Measurements from ENCODE around the gene MAP3K9.
A peak's percentile ranks its signal among the peaks of the same experiment; 100 is the strongest.
"Not testable (repeated sequence)": the region's sequence is repeated elsewhere in the genome, so short reads cannot be mapped to it uniquely, and the experiment has no call there.

The MAP3K9 gene

DNA sequence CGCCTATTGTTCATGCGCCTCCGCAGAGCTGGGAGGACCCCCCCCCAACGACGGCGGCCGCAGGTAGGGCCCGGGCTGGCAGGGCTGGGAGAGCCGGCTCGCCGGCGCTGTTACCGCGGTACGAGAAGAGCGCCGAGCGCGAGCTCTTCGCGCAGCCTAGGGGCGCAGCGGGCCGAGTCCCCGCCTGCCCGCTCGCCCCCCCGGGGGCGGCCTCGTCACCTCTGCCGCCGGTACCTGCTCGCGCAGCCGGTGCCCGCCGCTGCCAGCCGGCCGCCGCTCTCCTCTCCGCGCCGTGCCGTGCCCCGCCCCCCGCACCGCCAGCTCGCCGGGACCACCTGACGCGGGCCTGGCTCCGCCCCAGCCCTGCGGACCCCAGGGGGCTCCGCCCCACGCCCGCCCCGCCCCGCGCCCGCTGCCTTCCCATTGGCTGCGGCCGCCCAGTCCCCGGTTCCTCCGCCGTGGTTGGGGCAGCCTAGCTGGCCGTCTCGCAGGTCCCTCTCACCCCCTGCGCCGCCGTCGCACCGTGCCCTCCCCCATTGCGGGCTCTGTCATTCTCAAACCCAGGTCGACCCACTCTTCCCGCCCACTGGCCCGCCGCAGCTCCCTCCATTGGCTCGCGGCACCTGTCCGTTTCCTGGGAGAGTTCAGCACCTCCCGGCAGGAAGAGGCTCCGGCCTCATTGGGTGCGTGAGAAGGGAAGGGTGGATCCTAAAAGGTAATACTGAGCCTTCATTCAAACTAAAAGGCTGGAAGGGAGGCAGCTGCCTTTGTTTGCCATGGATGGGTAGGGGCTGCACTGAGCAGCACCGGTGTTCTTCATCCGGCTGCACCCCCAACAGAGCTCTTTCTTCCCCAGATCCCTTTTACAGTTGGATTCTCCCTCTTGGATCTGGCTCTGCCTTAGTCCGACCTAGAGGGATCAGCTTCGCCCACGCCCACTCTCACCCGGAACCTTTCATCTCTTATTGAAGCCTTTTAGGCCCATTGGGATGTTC lies at the start of gene MAP3K9:
MAP3K9 (minus strand) TSS at position 289 of the 995 bp plus-strand sequence. CDS start 342 bp downstream, outside the sequence.
- DNase-seq, result peak; percentile 90

DNA sequence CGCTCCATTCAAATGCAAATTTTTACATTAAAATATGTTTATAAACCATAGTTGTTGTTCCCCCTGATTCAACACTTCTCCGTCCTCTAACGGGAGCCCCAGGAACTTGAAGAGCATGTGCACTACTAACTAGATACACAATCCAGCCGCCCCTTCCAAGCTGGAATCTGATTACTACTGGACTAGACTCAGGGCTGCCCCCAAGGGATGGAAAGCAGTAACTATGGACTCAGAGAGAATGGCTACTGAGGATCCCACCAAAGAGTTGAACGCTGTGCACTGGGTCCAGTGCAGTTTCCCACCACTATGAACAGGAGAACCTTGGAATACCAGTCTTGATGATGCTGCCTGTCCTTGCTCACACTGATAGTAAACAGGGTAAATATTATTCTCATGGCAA lies 49.3 kb upstream of the MAP3K9 start:
- DNase-seq, result no peak

DNA sequence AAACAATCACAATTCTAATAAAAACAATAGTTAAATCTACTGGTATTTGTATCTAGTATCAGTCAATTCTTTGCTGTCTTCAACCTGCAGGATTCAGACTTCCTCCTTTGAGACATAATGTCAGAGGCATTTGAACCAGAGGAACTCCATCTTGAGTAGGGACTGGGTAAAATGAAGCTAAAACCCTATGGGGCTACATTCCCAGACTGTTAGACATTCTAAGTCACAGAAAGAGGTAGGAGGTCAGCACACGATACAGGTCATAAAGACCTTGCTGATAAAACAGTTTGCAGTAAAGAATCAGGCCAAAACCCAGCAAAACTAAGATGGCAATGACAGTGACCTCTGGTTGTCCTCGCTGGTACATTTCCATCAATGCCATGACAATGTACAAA lies 48.2 kb upstream of the MAP3K9 start:
- DNase-seq, result no peak

DNA sequence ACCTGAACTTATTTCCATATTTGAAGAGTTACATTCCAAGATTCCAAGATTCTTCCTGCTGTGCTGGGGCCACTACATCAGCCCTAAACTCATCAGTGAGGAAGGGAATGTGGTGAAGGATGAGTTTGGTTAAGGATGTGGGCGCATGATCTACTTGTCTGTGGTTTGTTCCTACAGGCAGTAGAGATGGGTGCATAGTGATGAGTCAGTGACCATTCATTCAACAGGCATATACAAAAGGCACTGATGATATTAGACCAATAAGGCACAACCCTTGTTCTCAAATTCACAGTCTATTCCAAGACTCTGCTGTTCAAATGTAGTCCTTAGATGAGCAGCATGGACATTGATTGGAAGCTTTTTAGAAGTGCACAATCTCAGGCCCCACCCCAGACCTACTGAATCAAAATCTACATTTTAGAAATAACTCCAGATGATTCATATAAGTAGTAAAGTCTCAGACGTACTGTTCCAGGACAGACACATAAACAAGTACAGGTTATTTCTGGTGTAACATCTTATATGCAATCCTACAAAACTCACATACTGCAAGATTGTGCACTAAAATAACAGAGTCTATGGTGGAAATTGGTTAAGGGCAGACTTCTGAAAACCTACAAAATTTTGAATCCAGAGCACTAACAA lies 47.7 kb upstream of the MAP3K9 start:
- DNase-seq, result no peak

DNA sequence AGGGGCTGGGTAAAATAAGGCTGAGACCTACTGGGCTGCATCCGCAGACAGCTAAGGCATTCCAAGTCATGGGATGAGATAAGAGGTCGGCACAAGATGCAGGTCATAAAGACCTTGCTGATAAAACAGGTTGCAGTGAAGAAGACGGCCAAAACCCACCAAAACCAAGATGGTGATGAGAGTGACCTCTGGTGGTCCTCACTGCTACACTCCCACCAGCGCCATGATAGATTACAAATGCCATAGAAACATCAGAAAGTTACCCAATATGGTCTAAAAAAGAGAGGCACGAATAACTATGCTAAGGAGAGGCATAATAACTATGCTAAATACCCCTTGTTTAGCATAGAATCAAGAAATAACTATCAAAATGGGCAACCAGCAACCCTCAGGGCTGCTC lies 46.2 kb upstream of the MAP3K9 start:
- no peak for DNase-seq

DNA sequence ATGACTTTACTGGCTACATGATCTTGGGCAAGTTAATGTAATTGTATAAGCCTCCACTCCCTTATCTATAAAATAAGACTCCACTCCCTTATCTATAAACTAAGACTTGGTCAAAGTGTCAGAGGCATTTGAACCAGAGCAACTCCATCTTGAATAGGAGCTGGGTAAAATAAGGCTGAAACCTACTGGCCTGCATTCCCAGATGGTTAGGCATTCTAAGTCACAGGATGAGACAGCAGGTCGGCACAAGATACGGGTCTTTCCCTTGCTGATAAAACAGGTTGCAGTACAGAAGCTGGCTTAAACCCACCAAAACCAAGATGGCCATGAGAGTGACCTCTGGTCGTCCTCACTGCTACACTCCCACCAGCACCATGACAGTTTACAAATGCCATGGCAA lies 44.3 kb upstream of the MAP3K9 start:
- DNase-seq, result not testable (repeated sequence)

DNA sequence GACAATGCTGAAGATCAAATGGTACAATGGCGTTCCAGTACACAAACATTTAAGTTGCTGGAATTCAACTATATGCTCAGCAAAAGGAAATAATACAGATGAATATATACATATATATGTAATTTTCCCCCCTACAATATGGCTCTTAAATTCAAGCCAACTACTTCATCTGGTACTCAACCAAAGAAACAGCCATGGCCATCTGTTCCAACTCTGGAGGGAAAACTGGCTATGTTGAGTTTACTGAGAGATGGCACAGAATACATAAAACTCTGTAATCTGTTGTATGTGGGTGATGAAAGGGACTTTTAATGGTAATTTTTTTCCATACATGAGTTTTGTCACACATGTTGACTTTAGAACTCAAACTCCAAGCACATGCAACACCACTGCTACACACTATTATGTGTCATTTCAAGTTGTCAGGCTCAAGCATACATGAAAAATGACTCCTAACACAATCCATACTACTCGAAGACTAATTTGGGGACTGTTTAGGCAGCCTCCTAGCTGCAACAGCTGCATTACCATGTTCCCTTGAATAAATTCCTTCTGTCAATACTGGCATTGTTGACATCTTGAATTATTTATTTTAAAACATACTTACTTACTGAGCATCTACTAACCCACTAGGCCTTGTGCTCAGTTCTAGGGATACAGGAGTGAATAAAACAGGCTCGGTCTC lies 38.2 kb upstream of the MAP3K9 start:
- DNase-seq, result no peak

DNA sequence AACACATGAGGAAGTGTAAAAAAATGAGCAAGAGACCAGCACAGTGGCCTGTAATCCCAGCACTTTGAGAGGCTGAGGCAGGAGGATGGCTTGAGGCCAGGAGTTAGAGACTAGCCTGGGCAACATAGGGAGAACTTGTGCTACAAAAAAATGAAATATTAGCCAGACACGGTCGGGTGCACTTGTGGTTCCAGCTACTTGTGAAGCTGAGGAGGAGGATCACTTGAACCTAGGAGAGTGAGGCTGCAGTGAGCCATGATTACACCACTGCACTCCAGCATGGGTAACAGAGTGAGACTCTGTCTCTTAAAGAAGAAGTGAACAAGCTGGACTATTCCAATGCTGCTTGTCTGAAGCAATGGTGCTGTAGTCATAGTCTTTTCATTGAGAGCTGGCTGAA lies 36.3 kb upstream of the MAP3K9 start:
- DNase-seq, result no peak

DNA sequence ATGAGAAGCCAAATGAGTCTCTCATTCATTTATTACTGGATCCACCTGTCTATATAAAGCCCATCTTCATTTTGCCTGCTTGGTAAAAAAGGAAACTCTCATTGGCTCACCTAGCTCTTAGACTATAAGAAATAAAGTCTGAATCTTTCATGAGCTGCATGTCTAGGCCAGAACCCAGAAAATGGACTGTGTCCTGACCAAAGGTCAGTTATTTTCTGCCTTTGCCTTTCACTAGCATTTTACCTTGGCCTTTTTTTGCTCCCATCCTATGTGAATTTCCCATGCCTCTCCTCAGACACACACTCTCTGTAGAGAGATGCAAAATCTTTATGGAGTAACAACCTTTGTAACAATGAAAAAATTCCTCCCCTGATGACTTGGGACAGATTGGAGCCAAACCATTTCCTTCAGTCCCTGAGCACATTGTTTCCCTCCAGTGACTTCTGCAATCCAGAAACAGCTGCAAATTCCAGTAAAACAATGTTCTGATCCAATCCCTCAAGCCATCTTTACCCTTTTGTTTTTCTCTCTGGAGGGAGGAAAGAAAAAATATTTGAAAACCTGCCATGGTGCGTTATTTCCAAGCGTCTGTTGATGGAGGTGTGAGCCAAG lies 33.6 kb upstream of the MAP3K9 start:
- DNase-seq, result no peak

DNA sequence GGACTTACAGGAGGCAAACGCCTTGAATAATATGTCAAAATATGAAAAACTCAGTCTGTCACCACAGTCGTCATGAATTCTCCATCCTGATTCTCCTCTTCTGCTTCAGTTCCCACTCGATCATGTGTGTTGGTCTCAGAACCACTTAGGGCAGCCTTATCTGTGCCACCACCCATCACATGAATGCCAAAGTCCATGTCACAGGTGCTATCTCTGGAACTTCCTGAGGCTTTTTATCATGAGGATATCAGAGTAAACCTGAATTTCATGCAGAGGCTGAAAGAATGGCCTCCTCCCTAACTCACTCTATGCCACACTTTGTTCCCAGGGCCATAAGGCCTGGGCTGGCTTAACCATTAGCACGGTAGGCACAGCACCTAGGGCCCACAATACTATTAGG lies 28.8 kb upstream of the MAP3K9 start:
- no peak for DNase-seq

DNA sequence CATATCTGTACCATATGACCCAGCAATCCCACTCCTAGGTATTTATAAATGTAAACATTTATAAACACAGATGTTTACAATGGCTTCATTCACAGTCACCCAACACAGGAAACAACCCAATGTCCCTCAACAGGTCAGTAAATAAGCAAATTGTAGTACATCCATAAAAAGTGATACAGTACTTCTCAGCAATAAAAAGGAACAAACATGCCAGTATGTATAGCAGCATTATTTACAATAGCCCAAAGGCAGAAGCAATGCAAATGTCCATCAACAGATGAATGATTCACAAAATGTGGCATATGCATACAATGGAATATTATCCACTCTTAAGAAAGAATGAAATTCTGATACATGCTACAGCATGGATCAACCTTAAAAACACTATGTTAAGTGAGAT lies 27.6 kb upstream of the MAP3K9 start:
- no peak for DNase-seq

DNA sequence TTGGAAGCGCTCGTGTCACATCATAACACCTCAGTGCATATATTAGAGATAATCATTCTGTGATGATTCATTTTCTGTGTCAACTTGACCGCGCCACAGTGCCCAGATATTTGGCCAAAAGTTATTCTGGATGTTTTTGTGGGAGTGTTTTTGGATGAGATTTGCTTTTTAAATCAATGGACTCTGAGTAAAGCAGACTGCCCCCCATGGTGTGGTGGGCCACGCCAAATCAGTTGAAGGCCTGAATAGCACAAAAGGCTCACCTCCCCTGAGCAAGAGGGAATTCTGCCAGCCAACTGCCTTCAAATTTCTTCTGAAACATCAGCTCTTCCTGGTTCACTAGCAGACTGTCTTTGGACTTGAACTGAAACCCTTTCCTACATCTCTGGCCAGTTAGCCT lies 24.6 kb upstream of the MAP3K9 start:
- DNase-seq, result no peak

DNA sequence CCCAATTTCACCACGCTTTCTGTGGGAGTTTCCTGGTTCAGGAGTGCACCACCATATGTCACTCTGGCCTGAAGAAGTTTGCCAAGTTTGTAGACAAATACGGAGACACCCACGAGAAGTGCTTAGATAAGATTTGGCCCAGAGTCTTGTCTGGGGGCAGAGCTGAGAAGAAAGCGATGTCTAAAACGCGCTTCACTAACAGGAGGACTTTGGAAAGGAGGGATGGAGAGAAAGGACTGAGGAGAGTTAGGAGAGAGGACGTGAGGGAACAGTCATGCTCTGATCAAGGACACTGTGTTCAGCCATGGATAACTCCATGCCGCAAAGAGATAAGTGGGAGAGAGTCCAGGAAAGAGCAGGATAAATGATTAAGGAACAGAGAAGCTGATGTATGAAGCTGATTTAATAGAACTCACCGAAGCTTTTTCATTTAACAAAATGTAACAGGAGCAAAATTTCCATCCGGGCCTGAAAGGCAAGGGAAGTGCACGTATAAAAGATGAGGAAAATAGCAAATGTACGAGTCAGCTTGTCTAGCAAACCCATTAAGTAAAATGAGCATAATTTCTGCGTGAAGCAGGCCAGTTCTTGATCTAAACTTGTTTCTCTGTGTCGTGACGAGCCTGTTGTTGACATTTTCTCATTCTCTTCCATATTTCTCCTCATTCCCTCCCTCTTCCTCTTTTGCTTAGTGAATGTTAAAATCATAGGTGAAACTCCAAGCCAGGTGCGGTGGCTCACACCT lies 23.4 kb upstream of the MAP3K9 start:
- no peak for DNase-seq

DNA sequence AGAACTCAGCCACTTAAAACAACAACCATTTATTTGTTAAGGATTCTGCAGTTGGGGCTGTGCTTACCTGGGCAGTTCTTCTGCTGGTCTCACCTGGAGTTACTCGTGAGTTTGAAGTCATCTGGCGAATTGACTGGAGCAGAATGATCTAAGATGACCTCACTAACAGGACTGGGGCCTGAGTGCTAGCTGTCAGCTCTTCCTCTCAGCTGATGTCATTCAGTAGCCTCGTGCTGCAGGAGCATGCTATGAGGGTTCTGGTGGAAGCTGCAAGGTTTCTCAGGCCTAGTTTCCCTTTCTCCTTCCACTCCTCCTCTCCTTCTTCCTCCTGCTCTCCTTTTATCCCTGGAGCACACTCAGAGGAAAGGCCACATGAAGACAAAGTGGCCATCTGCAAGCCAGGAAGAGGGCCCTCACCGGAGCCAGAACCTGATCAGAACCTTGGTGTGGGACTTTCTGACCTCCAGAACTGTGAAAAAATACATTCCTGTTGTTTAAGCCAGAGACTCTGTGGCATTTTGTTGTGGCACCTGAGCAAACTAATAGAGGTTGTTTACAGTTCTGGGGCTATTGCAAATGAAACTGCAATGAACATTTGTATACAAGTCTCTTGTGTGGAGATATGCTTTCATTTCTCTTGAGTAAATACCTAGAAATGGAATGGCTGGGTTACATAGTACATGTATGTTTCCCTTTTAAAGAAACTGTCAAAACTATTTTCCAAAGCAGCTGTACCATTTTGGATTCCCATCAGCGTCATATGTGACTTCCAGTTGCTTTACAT lies 21.9 kb upstream of the MAP3K9 start:
- DNase-seq, result no peak

DNA sequence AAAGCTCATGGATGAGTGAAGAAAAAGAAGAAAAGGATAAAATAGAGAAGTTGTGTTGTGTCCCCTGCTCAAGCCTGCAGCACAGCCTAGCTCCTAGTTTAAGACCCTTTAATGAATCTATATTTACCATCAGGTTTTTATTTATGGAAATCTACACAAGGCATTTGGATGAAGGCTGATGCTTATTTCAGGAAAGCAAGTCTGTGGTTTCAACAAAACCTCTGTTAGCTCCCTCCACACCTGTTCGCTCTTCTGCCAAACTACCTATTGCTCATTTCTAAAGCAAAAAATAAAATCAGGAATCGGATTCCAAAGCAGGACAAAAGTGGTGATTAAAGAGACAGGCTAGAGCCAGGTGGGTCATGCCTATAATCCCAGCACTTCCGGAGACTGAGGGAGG lies 18.9 kb upstream of the MAP3K9 start:
- DNase-seq, result no peak

DNA sequence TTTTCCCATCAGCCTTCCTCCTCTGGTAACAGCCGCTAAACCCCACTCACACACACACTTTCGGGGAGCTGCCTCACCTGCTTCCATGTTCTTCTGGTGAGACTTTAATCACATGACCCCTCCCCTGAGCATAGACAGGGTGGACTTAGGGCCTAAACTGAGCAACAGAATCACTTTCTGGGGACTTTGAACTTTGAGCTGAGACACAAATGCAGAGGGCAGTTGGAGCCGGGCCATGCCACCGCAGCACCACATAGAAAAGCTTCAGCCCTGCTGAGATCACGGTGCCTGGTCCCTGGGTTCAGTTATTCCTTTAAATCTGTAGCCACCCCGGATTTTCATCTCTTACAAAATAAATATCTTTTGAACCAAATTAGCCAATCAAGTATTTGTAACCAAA lies 18.4 kb upstream of the MAP3K9 start:
- DNase-seq, result no peak

DNA sequence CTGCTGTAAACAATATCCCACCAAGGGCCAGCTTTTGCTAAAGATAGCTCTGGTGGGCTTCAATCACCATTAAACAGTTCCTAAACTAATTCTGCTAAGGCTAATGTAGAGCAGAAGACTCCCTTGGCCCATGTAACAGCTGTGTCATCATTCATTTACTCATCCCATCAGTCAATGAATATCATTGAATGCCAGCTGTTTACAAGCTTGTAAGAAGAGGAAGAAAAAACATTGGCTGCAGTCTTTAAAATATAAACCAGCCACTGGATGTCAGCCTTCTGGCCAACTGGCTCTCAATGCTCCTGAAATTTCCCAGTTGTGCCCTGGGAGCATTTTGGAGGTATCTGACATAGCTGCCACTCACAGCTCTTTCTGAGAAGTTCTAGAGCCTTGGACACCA lies 18.0 kb upstream of the MAP3K9 start:
- DNase-seq, result no peak

DNA sequence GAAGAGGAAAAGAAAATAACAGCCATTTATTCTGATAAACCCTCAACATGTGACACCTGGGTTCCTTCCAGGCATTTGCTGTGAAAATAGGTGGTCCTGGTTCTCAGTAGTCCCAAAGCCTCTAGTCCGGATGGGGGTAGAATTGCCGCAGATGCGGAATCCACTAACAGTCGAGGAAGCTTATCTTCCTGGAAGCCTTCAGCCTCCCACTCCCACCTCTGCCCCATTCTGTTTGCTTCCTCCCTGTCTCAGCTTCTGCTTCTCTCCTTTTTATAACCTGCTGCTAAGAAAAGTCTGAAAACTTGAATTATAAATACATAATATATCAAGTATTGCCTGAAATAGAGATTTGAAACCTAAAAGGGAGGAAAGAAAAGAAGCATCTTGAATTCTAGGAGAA lies 14.0 kb upstream of the MAP3K9 start:
- DNase-seq, result no peak

DNA sequence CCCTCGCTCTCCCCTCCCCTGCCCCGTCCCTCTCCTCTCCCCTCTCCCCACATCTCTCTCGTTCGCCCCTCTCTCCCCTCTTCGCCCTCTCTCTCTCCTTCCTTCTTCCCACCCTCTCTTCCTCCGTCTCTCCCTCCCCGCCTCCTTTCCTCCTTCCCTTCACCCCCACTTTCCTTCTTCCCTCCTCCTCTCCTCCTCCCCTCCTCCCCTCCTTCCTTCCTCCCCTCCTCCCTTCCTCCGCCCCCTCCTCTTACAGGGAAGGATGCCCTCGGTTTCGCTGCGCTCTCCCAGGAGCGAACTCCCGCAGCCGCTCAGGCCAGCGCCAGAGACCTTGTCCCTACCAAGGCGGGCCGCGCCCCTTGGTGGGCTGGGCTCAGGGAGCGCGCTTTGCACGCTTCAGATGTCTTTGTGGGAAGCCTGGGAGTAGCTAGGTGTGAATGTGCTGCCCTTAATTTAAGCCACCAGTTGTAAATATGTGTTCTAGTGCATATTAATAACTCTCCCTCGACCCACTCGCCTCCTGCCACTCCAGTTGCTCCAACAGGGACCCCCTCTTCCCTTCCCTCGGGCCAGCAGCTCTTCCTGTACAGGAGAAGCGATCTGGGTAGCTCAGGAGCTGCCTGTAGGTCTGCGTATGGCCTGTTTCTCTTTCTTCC lies 13.3 kb upstream of the MAP3K9 start:
- DNase-seq, result no peak

DNA sequence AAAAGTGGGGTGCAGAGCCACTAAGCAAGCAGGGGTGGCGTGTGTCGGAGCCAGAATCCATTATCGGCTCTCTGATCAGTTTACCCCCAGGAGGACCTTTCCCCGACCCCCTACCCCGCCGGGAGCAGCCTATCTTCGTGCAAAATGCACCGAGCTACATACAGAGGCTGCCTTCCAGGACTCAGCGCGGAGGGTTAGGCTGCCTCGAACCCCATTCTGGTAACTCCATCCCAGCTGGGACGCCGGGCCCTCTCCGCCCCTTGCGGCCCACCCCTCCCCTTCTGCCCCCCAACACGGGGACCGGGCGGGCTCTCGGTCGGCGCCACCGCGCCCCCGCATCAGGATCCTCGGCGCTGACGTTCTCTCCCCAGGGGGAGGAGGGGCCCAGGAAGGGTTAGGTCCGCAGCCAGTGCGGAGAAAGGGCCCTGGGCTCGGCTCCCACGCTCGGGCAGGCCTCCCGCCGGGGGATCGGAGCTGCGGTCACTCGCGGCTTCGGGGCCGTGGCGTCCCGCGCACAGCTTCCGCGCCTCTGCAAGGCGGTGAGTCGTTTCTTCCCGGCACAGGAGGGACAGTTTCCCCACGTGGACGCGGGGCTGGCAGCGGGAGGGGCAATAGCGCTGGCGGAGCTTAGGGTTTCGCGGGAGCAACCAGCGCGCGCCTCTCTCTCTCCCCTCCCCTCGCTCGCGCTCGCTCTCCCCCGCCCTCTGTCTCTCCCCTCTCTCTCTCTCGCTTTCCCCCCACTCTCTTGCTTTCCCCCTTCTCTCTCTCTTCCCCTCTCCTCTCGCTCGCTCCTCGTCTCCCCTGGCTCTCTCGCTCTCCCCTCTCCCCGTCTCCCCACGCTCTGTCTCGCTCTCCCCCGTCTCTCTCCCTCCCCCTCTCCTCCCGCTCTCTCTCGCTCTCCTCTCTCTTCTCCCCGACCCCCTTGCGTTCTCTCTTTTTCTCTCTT lies 12.5 kb upstream of the MAP3K9 start:
- DNase-seq, result peak; percentile 6

Measured in RPMI8226 (cell line).